Astrocyte of the spinal cord (primary cell): ENCODE results near the gene MED26.
"Not testable (repeated sequence)": the region's sequence is repeated elsewhere in the genome, so short reads cannot be mapped to it uniquely, and the experiment has no call there.

Experiments
- DNase-seq: peaks from one replicate; pipeline ENCODE4 v3.0.0; 2011; ENCODE audit warnings: low read depth, low spot score
- H3K4me3 ChIP-seq: 2 replicates; pipeline ENCODE4 v1.5.1; 2011; ENCODE audit warnings: low read depth, mild to moderate bottlenecking, low read length, moderate library complexity
- CTCF ChIP-seq: IDR thresholded peaks from 2 replicates; pipeline ENCODE4 v1.5.1; 2012; ENCODE audit warnings: low read depth, mild to moderate bottlenecking, low read length, inconsistent platforms
- in situ Hi-C: cut with HindIII; loops from 2 replicates; pipeline ENCODE4 v1.10.0; 2017; ENCODE audit warnings: low sequenced_read_pairs

The MED26 gene

GRCh38 chr19:16659464-16659831 lies 31.4 kb upstream of the MED26 start:
- in situ Hi-C loops, result no loop called here
- DNase-seq, result no peak
- H3K4me3 ChIP-seq, result peak overlapping the region; percentile 91
- TF ChIP-seq CTCF, result no peak

DNA sequence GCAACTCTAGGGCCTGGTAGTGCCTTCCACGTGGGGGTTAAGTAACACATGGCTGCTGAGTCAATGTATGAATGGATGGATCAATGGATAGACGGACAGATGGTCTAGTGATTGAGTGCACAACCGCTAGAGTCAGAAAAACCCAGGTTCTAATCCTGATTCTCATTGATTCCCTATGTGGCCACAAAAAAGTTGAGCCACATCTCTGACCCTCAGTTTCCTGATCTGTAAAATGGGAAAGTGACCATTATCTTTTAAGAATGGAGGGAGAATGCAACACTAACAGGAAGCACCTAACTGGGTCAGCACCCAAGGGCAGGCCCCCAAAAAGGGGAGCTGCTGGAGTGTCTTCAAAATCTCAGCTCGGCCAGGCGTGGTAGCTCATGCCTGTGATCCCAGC lies 29.4 kb upstream of the MED26 start:
- H3K4me3 ChIP-seq, result no peak overlapping the region
- in situ Hi-C loops, result no loop called here
- DNase-seq, result no peak
- TF ChIP-seq CTCF, result no peak

GRCh38 chr19:16655727-16656126 lies 27.7 kb upstream of the MED26 start:
- H3K4me3 ChIP-seq, result no peak overlapping the region
- no peak for DNase-seq
- no peak for TF ChIP-seq CTCF
- in situ Hi-C loops, result no loop called here

GRCh38 chr19:16654627-16655026 lies 26.6 kb upstream of the MED26 start:
- in situ Hi-C loops, result no loop called here
- DNase-seq, result no peak
- H3K4me3 ChIP-seq, result no peak overlapping the region
- TF ChIP-seq CTCF, result no peak

- no peak for TF ChIP-seq CTCF
- H3K4me3 ChIP-seq, result no peak overlapping the region
- DNase-seq, result no peak
- in situ Hi-C loops, result no loop called here
These were observed 26.1 kb upstream of the MED26 start for GRCh38 chr19:16654140-16654539.

DNA sequence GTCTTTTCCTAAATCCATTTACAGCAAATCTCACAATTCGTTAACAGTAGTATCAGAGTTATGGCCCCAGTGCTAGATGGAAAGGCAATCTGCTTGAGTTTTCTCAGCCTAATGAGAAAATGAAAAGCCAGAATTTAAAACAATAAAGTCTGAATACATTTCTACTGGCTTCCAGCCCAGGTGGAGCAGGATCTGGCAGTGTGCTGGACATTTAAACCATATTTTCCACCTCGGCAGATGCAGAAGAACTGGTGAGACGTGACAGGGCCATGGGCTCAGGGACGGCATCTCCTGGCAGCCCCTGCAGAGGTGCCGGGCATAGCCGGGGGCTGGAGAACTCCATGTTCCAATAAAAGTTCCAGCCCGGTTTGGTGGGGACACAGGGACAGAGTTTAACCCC lies 24.9 kb upstream of the MED26 start:
- no peak for TF ChIP-seq CTCF
- in situ Hi-C loops, result no loop called here
- no peak overlapping the region for H3K4me3 ChIP-seq
- DNase-seq, result no peak

DNA sequence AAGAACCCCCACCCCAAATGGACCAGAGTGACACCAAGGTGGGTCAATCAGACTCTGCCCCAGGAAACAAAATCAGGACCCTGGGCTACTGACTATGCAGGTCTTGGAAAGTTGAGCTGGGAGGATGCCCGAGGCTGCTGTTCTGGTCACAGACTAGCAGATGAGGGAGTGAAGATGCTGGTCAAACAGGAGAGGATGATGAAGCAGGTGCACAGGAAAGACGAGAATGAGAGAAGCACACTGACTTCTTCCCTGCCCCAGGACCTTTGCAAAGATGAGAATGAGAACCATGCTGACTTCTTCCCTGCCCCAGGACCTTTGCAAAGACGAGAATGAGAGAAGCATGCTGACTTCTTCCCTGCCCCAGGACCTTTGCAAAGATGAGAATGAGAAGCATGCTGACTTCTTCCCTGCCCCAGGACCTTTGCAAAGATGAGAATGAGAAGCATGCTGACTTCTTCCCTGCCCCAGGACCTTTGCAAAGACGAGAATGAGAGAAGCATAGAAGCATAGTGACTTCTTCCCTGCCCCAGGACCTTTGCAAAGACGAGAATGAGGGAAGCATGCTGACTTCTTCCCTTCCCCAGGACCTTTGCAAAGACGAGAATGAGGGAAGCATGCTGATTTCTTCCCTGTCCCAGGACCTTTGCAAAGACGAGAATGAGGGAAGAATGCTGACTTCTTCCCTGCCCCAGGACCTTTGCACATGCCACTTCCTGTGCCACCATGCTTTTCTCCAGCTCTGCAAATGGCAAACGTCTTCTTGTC lies 23.6 kb upstream of the MED26 start:
- DNase-seq, H3K4me3 ChIP-seq, in situ Hi-C loops: not testable (repeated sequence)
